IPS-11a (cell line): ENCODE measurements around the gene TGFA.

Experiments
- H3K4me3 ChIP-seq: one replicate; pipeline ENCODE4 v1.5.1; 2013; ENCODE audit warnings: low read depth, low read length, control low read depth

TGFA gene

DNA sequence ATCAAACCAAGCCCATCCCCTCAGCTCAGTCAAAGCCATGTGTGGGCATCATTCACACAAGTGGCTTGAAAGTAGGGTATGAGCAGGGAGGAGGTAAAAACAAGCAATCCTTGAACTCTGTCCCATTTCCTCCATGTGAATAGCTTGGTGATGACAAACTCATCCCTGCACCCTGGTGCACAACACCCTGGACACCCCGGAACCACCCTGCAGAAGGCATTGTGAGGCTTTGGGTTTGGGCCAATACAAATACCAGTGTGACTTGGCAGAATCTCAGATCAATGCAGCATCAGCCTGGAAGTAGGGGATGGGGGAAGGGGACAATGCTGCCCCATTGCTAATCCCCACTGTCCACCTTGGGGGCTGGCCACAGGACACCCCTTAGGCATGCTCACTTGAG is 28.6 kb downstream of the TGFA start:
- no peak overlapping the region for H3K4me3 ChIP-seq

DNA sequence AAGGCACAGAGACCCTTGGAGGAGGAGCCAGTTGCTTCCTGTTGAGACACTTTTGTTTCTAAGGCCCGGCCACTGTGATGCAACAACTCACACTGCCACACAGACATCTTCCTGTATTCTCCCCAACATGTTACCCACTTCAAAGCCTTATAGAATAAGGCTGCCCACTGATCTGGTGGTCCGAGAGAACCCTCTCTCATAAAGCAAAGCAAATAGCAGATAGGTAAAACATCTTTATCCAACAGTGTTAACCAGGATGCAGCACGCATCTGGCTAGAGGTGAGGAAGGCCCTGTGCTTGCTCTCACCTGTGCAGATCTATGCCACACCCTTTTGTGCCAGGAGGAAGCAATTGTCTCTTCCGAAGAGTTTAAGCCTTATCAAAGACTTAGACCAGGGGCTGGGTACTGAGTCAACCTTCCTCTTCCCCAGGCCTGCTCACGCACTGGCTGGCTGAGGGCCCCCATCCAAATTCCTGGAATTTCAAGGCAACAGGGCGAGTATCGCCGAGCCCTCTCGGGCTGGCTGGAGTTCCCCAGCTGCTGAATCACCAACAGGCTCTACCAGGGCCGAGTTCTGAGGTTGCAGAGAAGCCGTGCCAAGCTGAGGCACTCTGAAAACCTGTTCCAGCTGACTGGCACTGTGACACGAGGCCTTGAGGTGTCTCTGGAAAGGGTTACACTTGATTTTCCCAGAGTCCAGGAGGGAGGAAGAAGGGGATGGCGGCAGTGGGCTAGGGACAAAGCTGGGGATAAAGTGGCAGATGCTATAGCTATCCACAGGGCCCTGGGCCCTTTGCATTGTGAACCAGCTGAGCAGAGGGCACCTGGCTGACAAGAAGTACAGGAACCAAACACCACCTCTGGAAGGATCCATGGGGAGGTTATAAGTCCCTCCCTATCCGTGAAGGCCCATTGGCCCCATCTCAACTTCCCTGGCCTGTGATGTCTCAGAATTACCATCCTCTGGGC is 29.3 kb downstream of the TGFA start:
- no peak overlapping the region for H3K4me3 ChIP-seq

DNA sequence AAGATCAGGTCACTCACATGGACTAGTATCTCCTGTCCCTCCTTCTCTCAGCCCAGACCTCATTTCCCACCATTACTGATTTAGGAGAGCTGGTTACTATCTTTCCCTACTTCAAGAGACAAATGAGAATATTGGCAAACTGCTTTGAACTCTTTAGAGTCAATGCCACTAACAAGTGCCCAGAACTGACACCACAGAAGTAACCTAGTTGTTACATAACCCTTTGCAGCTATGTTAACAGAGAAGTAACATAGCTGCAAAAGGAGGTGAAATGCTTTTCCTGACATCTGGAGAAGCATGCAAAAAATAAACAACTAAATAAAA is 30.0 kb downstream of the TGFA start:
- H3K4me3 ChIP-seq: no peak overlapping the region

DNA sequence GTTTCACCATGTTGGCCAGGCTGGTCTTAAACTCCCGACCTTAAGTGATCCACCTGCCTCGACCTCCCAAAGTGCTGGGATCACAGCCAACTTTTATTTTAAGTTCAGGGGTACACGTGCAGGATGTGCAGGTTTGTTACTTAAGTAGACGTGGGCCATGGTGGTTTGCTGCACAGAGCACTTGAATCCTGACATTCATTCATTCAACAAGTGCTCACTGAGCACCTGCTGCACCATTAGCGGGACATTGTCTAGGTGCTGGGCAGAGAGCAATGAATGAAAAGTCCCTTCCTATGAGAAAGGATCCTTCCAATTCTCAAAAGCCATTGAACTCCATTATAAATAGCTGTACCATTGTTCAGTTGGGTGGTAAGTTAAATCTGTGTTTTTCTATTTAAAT is 31.0 kb downstream of the TGFA start:
- no peak overlapping the region for H3K4me3 ChIP-seq

DNA sequence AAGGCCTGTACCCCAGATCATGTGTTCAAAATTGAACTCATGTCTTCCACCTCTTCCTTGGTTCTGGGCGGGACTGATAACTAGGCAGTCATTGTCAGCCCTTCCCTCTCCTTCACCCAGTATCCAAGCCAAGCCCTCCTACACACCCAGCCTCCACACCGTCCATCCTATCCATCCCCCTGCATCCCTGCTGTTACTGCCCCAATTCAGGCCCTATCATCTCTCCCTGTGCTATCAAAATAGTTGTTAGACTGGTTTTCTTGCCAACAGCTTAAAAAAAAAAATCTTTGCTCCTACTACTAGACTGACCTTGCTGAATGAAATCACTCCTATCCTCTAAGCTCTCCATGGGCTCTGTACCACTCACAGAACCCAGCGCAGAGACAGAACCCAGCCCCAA is 32.8 kb downstream of the TGFA start:
- H3K4me3 ChIP-seq: no peak overlapping the region

DNA sequence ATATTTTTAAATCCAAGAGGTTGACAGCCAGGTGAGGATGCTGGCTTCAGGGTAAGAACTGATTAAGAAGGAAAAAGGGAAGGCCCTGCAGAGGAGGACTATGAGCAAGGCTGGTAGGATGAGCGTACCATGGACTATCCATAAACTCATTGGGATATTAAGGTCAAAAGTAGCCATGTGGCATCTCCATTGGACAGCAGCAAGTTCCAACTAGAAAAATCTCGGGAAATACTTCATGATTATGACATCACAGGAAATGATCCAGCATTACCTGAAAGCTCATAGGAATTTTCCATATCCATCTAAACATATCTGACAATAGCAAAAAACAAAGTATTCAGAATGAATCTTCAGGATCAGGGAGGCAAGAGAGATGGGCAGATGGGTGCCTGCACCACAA is 34.2 kb downstream of the TGFA start:
- H3K4me3 ChIP-seq: no peak overlapping the region

DNA sequence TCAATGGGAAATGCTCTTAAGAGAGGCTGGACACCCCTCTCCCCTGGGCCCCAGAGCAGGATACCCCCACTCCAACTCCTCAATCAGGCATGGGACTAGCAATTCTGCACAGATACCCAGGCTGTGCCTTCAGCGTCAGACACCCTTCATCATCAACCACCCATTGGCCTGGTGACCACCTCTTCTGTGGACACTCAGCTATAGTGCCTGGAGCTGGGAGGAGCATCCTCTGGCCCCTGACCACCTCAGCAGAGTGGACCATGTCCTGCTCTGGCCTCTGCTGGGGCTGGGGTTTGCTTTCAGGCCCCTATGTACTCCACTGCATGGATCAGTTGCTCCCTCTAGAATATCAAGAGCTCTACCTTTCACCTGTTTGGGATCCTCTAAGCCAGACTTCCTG is 35.1 kb downstream of the TGFA start:
- no peak overlapping the region for H3K4me3 ChIP-seq

DNA sequence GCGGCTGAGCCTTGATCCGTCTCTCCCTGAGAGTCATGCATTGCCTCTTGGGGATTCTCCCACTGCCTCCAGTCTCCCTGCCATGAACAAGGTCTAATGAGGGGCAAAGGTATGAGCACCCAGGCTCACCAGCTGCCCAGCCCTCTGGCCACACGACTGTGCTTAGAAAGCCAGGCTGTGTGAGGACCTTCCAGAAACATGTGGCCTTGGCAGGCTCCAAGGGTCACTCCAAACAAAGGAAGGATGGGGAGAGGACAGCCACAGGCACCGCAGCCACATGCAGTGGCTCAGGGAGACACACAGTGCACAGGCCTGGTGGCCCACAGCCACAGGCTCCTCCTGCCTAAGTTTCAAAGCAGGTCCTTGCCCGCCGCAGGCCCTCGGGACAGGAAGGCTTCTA is 35.8 kb downstream of the TGFA start:
- H3K4me3 ChIP-seq: no peak overlapping the region

DNA sequence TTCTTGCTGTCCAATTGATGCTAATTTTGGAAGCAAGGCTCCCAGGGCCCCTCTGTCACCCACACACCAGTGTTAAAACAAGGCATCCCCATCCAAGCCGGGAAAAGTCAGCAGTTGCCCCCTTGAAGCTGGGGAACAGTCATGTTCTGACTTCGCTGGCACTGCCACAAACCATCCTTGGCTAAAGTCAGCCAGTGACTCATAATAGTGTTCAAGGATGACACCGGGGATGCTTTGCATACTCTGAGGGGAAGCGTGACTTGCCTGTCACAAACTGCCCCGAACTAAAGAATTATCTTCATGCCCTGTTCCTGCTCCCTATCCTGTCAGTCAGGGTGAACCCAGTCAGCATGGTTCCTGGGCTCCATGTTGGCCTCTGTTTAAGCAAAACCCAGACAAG is 37.0 kb downstream of the TGFA start:
- H3K4me3 ChIP-seq: no peak overlapping the region

DNA sequence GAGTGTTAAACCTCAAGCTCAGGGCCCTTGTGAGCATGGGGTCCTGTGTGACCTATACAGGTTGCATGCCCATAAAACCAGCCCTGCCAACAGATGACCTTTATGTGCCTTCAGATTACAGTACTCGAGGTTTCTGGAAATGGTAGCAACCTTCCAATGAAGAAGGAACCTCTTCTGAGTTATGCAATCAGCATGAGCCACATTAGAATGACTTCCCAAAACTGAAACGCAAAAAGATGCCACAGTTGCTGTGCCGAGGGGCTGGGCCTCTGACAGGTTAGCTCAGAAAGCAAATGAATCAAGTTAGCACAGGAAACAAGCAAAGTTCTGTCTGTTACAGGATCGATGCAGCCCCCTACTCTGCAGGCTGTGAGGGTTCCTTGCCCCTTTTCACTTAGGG is 37.7 kb downstream of the TGFA start:
- no peak overlapping the region for H3K4me3 ChIP-seq

DNA sequence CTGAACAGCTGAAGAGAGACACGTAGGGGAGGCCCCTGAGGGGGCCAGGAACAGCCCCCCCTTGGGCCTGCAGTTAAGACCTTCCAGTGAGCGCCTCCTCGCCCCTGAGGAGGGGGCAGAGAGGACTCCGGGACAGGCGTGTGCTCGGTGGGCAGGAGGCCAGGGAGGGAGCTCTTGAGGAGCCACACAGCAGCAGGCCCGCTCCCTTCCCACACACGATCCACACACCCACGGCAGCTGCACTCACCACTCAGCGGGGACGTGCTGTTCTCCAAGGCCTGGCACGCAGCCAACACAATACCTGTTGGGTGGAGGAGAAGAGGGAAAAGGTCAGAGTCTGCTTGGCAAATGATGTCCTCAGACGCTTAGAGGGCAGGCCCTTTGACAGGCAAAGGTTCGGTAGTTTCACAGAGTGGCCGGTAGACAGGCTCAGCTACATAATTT is 39.0 kb downstream of the TGFA start:
- H3K4me3 ChIP-seq: no peak overlapping the region

DNA sequence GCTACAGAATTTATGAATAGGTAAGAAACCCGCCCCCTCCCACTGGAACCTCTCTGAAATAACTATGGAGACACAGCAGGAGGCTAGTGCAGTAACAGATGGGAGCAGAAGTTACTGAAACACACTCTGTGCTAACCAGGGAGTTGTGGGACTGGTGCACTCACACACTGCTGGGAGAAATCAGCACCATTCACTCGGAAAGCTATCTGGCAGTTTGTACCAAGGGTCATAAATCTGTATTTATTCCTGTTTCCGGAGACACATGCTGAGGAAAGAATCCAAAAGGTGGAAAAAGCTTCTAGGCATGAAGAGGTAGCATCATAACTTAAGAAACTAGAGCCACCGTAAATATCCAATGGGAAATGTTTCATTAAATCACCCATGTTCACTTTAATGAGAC is 39.9 kb downstream of the TGFA start:
- H3K4me3 ChIP-seq: no peak overlapping the region

DNA sequence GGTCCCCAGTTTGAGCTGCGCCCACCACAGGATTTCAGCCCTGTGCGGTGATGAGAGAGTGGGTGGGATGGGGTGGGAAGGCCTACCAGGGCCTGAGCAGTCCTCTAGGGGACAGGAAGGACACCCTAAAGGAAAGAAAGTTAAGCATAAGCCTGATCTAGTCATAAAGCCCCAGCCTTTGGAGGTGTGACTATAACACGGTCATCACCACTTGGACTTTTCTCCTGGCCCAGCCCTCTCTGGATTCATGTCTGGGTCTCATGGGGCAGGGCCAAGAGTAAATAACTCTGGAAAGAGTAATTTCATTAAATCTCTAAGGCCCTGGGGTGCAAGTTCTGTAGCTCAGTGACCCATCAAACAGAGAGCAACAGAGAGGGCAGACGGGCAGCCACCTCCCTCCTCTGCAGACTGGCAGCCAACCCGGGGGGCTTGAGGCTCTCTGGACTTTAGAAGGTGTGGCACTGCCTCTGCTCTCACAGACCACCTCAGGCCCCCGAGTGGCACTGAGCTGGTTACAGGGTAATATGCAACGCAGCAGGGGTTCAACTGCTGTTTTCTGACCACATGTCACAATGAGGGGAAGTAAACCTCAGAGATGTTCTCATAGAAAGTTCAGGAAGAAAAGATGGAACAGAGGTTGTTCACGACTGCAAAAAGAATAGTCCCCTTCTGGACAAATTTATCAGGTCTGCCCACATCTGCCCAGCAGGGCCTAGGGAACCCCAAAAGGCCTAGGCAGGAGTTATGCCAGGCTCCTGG is 41.5 kb downstream of the TGFA start:
- H3K4me3 ChIP-seq: no peak overlapping the region

DNA sequence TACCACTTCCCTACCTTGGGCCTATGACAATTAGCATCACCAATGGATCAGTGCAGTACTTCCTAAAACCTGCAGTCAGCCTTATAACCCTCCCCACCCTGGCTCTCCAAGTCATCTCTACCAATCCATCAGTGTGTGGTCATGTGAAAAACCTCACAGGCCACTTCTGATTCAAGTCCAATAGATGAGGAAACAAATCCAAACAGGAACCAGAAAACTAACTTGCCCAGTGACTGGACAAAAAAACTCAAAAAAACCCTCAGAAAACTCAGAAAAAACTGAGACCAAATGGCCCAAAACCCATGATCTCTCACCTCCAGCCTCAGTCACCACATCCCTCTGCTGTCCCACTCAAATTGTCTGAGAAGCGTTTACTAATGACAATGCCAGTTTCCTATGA is 43.3 kb downstream of the TGFA start:
- no peak overlapping the region for H3K4me3 ChIP-seq

DNA sequence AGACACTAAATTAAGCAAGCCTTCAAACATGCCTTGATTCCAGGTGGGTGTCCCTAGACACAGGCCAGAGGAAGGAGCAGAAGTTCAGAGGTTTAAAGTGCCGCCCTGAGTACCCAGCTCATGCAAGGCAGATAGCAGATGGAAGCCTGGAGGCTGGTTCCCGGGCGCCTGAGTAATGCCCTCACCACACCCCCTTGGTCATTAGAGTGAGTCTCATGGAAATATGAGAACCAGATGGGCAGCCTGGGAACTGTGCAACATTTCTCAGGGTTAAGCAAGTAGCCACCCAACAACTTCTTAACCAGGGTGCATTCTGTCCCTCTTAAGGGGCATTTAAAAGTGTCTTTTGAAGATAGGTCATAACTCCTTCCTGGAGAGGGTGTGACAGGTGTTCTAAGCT is 44.1 kb downstream of the TGFA start:
- H3K4me3 ChIP-seq: no peak overlapping the region

DNA sequence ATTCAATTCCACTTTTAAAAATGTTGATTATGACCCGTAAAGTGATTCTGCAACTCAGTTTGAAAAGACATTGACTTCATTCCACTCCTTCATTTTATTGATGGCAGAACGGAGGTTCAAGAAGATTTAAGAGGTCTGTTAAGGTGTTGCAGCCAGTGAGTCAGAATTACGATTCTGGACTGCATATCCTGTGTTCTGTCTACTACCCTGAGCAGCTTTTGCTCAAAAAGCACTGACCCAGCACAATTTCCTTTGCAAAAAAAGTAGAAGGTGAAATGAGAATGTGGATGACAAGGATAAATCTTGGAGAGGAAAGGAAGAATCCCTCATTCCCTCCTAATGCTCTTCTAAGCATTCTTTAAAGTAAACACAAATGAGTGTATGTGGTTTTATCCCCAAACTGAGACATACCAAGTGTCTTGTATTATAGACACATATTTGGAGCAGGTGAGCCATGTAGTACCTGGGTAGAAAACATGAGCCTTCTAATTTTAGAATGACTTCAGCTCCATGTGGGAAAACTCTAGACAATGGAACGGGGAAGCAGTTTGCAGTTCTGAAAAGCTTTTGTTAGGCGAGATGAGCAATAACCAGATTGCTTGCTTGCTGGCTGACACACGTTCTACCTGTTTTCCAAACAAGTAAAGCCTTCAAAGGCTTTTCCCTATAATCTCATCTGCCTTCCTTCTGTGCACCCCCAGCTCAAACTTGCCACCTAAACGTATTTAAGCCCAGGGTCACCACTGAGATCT is 44.7 kb downstream of the TGFA start:
- H3K4me3 ChIP-seq: no peak overlapping the region

DNA sequence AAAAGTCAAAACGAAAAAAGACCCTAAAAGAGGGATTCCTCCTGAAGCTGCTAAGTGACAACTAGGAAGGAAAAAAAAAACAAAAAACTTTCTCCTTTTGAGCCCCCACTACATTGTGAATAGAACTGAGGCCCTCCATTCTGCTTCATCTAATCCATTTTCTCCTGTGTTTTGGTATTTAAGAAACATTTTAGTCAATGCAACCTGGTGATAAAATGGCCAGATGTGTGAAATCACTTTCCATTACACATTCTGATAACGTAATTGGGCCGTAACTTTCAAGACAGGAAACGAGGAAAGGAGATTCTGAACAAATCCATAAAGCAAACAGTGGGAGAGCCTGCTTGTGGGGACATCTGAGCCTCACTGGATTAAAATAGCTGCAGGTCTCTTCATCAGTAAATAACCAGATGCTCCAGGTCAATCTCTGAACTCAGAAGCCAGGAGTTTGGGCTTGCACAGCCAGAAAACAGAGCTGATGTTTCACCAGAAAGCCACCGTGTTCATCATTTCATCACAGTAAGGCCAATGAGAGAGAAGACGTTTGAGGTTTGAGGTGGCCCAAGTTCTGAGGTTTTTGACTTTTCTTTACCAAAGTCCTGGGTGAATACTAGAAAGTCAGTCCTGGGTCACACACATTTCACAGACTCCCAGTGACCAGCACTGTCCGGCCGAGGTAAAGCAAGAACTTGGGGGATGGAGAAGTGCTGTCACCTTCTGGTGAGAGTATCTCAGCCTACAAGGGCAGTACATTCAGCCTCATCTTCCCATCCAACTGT is 47.8 kb downstream of the TGFA start:
- H3K4me3 ChIP-seq: no peak overlapping the region

DNA sequence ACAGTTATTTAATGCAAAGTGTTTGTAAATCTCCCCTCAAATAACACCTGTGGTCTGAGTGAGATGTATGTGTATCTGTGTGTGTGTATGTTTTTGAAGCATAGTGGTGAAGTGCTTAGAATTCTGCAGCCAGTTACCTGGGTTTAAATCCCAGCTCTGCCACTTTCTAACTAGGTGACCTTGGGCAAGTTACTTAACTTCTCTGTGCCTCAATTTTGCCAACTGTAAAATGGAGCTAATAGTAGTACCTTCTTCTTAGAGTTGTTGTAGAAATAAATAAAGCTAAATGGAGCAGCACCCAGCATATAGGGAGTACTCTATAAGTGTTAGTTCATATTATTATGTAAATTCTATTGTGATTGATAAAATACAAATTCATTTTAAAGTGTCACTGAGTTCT is 48.9 kb downstream of the TGFA start:
- H3K4me3 ChIP-seq: no peak overlapping the region

DNA sequence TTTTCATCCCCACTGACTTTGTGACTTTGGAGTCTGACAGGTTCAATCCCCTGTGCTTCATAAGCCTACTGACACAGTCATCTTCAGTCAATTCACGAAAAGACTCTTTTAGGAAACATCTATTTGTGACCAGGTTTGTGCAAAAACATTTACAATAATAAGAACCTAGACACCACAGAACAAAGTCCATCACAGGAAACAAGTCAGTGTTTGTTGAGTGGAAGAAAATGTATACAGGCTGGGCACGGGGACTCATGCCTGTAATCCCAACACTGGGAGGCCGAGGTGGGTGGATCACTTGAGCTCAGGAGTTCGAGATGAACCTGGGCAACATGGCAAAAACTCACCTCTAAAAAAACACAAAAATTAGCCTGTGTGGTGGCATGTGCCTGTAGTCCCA is 49.7 kb downstream of the TGFA start:
- no peak overlapping the region for H3K4me3 ChIP-seq

DNA sequence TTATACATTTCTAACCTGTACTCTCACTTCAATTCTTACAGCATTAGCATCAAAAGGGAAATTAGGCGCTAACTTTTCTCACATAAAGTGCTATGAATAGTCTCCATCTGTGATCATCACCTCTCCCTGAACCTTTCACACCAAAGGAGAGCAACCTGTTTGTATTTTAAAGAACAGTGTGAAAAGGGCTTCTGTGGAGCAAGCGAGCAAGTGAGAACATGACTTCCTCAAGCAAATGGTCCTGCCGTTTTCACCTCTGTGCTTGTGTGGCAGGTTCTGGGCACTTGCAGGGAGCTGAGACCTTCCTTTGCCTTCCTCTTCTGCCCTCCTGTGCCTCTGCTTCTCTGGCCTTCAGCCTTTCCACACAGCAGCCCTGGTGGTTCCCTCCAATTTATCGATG is 51.9 kb downstream of the TGFA start:
- no peak overlapping the region for H3K4me3 ChIP-seq

DNA sequence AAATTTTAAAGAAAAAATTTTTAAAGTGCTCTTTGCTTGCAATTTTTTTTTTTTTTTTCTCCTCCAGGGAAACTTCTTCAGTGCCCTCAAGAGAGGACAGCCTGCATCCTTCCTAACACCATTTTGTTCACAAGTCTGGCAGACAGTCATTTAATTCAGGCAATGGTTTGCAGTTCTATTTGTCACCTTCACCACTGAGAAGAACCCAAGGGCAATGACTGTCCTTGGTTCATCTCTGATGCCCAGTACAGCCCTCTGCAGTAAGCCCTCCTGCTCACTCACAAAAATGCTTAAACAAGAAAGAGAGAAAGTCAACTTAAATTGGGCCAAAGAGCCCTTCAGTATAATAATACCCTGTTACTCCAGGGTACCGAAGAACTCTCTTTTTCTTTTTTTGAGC is 52.4 kb downstream of the TGFA start:
- H3K4me3 ChIP-seq: no peak overlapping the region
